ENCODE data around the gene HIVEP3. TPM values are rescaled to one million over a fixed set of nuclear protein-coding genes. Genes with fewer than 3 reads are reported as not detected.

HIVEP3 gene
- total and polyA plus RNA-seq, 5 donors: 6.3 to 7.9 (median 7.2) TPM

GRCh38 chr1:41846625-41847405 lies 71.9 kb downstream of the HIVEP3 start:
- Histone ChIP-seq H3K4me3 (ENCODE audit: low read length) (no peak overlapping the region), H3K27ac (ENCODE audit: low read length) (no peak overlapping the region), H3K27me3 (ENCODE audit: control insufficient read depth, insufficient read depth) (no peaks in the 10 kb centered on the region), H3K4me1 (ENCODE audit: control insufficient read depth, insufficient read depth, low read length) (peaks cover 10% of the 10 kb centered on the region), H3K9me3 (ENCODE audit: control insufficient read depth, low read length) (no peaks in the 10 kb centered on the region)
- DNase-seq (no peak), ATAC-seq (no peak)
- WGBS: 83% methylated on average over 3 of the region's 3 CpGs
- intact Hi-C loops (cut with DNase I): no loop called here

GRCh38 chr1:41844781-41845272 lies 73.9 kb downstream of the HIVEP3 start:
- intact Hi-C loops (cut with DNase I): no loop called here
- DNase-seq: no peak
- no peak overlapping the region for H3K4me3 ChIP-seq (ENCODE audit: low read length)
- H3K27me3 ChIP-seq (ENCODE audit: control insufficient read depth, insufficient read depth): no peaks in the 10 kb centered on the region
- WGBS: 94% methylated on average over 2 of the region's 2 CpGs
- peaks cover 10% of the 10 kb centered on the region for H3K4me1 ChIP-seq (ENCODE audit: control insufficient read depth, insufficient read depth, low read length)
- H3K27ac ChIP-seq (ENCODE audit: low read length): no peak overlapping the region
- no peak for ATAC-seq
- H3K9me3 ChIP-seq (ENCODE audit: control insufficient read depth, low read length): no peaks in the 10 kb centered on the region

- H3K27me3 ChIP-seq (ENCODE audit: control insufficient read depth, insufficient read depth): no peaks in the 10 kb centered on the region
- DNase-seq (no peak), ATAC-seq (peak in 1 of 2 donors; percentile 38)
- no peak overlapping the region for H3K4me3 ChIP-seq (ENCODE audit: low read length)
- peak overlapping the region; percentile 54 for H3K27ac ChIP-seq (ENCODE audit: low read length)
- intact Hi-C loops (cut with DNase I): no loop called here
- WGBS: 73% methylated on average over 8 of the region's 8 CpGs
- peaks cover 10% of the 10 kb centered on the region for H3K4me1 ChIP-seq (ENCODE audit: control insufficient read depth, insufficient read depth, low read length)
- no peaks in the 10 kb centered on the region for H3K9me3 ChIP-seq (ENCODE audit: control insufficient read depth, low read length)
Measured at GRCh38 chr1:41844255-41844654, 74.5 kb downstream of the HIVEP3 start.

- Histone ChIP-seq H3K9me3 (ENCODE audit: control insufficient read depth, low read length) (no peaks in the 10 kb centered on the region), H3K27me3 (ENCODE audit: control insufficient read depth, insufficient read depth) (no peaks in the 10 kb centered on the region), H3K27ac (ENCODE audit: low read length) (no peak overlapping the region), H3K4me1 (ENCODE audit: control insufficient read depth, insufficient read depth, low read length) (peaks cover 7% of the 10 kb centered on the region), H3K4me3 (ENCODE audit: low read length) (no peak overlapping the region)
- DNase-seq: no peak
- WGBS: 56% methylated on average over 11 of the region's 11 CpGs
- intact Hi-C loops (cut with DNase I): no loop called here
- ATAC-seq: peak in 1 of 2 donors; percentile 22
Measured at GRCh38 chr1:41842993-41843755, 75.5 kb downstream of the HIVEP3 start.

- no peak overlapping the region for H3K27ac ChIP-seq (ENCODE audit: low read length)
- no peaks in the 10 kb centered on the region for H3K27me3 ChIP-seq (ENCODE audit: control insufficient read depth, insufficient read depth)
- H3K4me1 ChIP-seq (ENCODE audit: control insufficient read depth, insufficient read depth, low read length): peaks cover 6% of the 10 kb centered on the region
- DNase-seq (no peak), ATAC-seq (no peak)
- no peak overlapping the region for H3K4me3 ChIP-seq (ENCODE audit: low read length)
- intact Hi-C loops (cut with DNase I): no loop called here
- WGBS: 53% methylated on average over 2 of the region's 2 CpGs
- no peaks in the 10 kb centered on the region for H3K9me3 ChIP-seq (ENCODE audit: control insufficient read depth, low read length)
Measured at GRCh38 chr1:41842326-41842725, 76.4 kb downstream of the HIVEP3 start.

- Histone ChIP-seq H3K27me3 (ENCODE audit: control insufficient read depth, insufficient read depth) (no peaks in the 10 kb centered on the region), H3K4me3 (ENCODE audit: low read length) (no peak overlapping the region), H3K4me1 (ENCODE audit: control insufficient read depth, insufficient read depth, low read length) (peaks cover 6% of the 10 kb centered on the region), H3K9me3 (ENCODE audit: control insufficient read depth, low read length) (no peaks in the 10 kb centered on the region), H3K27ac (ENCODE audit: low read length) (no peak overlapping the region)
- DNase-seq: peak in 2 of 3 donors; percentile 64
- intact Hi-C loops (cut with DNase I): no loop called here
- ATAC-seq: no peak
- WGBS: 68% methylated on average over 8 of the region's 8 CpGs
Measured at GRCh38 chr1:41840592-41841246, 78.0 kb downstream of the HIVEP3 start.

- no peaks in the 10 kb centered on the region for H3K27me3 ChIP-seq (ENCODE audit: control insufficient read depth, insufficient read depth)
- H3K4me3 ChIP-seq (ENCODE audit: low read length): no peak overlapping the region
- DNase-seq (no peak), ATAC-seq (no peak)
- 86% methylated on average over 6 of the region's 6 CpGs for WGBS
- no peaks in the 10 kb centered on the region for H3K9me3 ChIP-seq (ENCODE audit: control insufficient read depth, low read length)
- H3K4me1 ChIP-seq (ENCODE audit: control insufficient read depth, insufficient read depth, low read length): peaks cover 6% of the 10 kb centered on the region
- no peak overlapping the region for H3K27ac ChIP-seq (ENCODE audit: low read length)
- intact Hi-C loops (cut with DNase I): loop anchor here in 1 of 4 donors (10.0 kb wide), 1 partner anchor 77 kb away; the partner anchor contains the start of gene HIVEP3
Measured at GRCh38 chr1:41838266-41838665, 80.5 kb downstream of the HIVEP3 start.

- no peak for DNase-seq
- WGBS: 94% methylated on average over 1 of the region's 1 CpG
- Histone ChIP-seq H3K9me3 (ENCODE audit: control insufficient read depth, low read length) (no peaks in the 10 kb centered on the region), H3K27me3 (ENCODE audit: control insufficient read depth, insufficient read depth) (no peaks in the 10 kb centered on the region), H3K4me1 (ENCODE audit: control insufficient read depth, insufficient read depth, low read length) (peaks cover 4% of the 10 kb centered on the region), H3K4me3 (ENCODE audit: low read length) (no peak overlapping the region), H3K27ac (ENCODE audit: low read length) (no peak overlapping the region)
- intact Hi-C loops (cut with DNase I): loop anchor here in 1 of 4 donors (10.0 kb wide), 1 partner anchor 77 kb away; the partner anchor contains the start of gene HIVEP3
- no peak for ATAC-seq
Measured at GRCh38 chr1:41837691-41838090, 81.0 kb downstream of the HIVEP3 start.

GRCh38 chr1:41835485-41835884 lies 83.2 kb downstream of the HIVEP3 start:
- intact Hi-C loops (cut with DNase I): loop anchor here in 1 of 4 donors (10.0 kb wide), 1 partner anchor 79 kb away; the partner anchor contains the start of gene HIVEP3
- WGBS: 95% methylated on average over 5 of the region's 5 CpGs
- Histone ChIP-seq H3K9me3 (ENCODE audit: control insufficient read depth, low read length) (no peaks in the 10 kb centered on the region), H3K27ac (ENCODE audit: low read length) (no peak overlapping the region), H3K4me3 (ENCODE audit: low read length) (no peak overlapping the region), H3K4me1 (ENCODE audit: control insufficient read depth, insufficient read depth, low read length) (no peaks in the 10 kb centered on the region), H3K27me3 (ENCODE audit: control insufficient read depth, insufficient read depth) (no peaks in the 10 kb centered on the region)
- ATAC-seq (no peak), DNase-seq (no peak)

- intact Hi-C loops (cut with DNase I): loop anchor here in 1 of 4 donors (10.0 kb wide), 1 partner anchor 81 kb away; the partner anchor contains the start of gene HIVEP3
- Histone ChIP-seq H3K4me3 (ENCODE audit: low read length) (no peak overlapping the region), H3K4me1 (ENCODE audit: control insufficient read depth, insufficient read depth, low read length) (no peaks in the 10 kb centered on the region), H3K9me3 (ENCODE audit: control insufficient read depth, low read length) (no peaks in the 10 kb centered on the region), H3K27ac (ENCODE audit: low read length) (no peak overlapping the region), H3K27me3 (ENCODE audit: control insufficient read depth, insufficient read depth) (no peaks in the 10 kb centered on the region)
- WGBS: 87% methylated on average over 5 of the region's 5 CpGs
- DNase-seq (no peak), ATAC-seq (no peak)
Measured at GRCh38 chr1:41833519-41834000, 85.2 kb downstream of the HIVEP3 start.

All from right cardiac atrium (tissue), 5 donors.